ENCODE results near the gene SHFL.

DNA sequence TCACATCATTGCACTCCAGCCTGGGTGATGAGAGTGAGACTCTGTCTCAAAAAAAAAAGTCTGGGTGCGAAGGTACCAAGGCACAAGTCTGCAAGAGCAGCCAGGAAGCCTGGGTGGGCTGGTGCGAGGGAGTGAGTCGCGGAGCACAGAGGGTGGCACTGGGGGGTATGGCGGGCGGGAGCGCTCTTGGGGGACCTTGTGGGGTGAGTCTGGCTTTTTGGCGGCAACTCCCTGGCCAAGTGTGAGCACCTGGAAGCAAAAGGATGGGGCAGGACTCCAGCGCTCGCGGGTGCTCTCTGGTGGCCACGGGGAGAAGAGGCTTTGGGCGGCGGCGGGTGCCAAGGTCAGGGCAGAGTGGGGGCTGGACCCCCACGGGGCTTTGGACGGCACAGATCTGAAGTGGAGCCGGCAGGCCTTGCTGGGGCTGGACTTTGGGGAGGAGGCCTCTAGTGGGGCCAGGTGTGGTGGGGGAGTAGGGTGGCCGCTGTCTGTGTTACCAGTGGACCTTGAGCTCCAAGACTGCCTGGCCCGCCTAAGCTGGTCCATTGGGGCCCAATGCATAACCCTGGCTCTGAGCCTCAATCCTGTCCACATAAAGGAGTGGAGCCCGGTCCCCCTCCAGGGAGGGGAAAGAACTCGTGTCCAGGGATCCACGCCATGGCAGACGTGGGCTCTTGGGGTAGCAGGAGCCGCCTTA lies 26.9 kb downstream of the SHFL start:
- TF ChIP-seq, protein P1, sequence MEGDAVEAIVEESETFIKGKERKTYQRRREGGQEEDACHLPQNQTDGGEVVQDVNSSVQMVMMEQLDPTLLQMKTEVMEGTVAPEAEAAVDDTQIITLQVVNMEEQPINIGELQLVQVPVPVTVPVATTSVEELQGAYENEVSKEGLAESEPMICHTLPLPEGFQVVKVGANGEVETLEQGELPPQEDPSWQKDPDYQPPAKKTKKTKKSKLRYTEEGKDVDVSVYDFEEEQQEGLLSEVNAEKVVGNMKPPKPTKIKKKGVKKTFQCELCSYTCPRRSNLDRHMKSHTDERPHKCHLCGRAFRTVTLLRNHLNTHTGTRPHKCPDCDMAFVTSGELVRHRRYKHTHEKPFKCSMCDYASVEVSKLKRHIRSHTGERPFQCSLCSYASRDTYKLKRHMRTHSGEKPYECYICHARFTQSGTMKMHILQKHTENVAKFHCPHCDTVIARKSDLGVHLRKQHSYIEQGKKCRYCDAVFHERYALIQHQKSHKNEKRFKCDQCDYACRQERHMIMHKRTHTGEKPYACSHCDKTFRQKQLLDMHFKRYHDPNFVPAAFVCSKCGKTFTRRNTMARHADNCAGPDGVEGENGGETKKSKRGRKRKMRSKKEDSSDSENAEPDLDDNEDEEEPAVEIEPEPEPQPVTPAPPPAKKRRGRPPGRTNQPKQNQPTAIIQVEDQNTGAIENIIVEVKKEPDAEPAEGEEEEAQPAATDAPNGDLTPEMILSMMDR (IDR thresholded peaks at IDR 0.05), result peak; percentile 25 to 71 (median 36)
- TF ChIP-seq POLR2A (IDR thresholded peaks at IDR 0.05; ENCODE audit: low read depth), result no peak
- no peak for TF ChIP-seq EP300 (IDR thresholded peaks at IDR 0.05)

Data from esophagus muscularis mucosa (tissue), 4 donors.